Stimulated activated CD8-positive, alpha-beta memory T cell treated with anti-CD3 and anti-CD28 coated beads, Interleukin-7, amount 100 ng/mL, for 1 hour (primary cell): ENCODE measurements around the gene USP10.
A peak's percentile ranks its signal among the peaks of the same experiment; 100 is the strongest.

Experiments
- DNase-seq, 2 donors: peaks; one replicate each; pipeline ENCODE4 v3.0.0-alpha.2; 2020; ENCODE audit warnings: low read depth in 2 of 2

The USP10 gene

GRCh38 chr16:84749815-84750214, 50.0 kb downstream of the USP10 start:
- DNase-seq, result no peak

DNA sequence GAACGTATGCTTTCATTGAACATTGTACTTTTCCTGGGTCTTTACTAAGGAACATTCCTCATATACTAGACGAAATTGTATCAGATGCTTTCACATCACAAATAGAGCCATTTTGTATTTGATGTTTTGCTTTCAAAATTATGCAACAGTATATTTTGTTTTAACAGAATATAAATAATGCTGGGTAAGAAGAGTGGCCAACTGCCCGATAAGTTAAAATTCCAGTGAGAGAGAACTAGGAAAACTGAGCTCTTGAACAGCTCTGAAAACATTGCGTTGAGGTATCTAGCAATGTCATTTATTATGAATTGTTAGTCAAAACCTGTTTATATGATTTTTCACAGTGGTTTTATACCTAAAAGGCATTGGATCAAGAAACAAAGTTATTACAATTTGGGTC, 50.8 kb downstream of the USP10 start:
- DNase-seq, result no peak

DNA sequence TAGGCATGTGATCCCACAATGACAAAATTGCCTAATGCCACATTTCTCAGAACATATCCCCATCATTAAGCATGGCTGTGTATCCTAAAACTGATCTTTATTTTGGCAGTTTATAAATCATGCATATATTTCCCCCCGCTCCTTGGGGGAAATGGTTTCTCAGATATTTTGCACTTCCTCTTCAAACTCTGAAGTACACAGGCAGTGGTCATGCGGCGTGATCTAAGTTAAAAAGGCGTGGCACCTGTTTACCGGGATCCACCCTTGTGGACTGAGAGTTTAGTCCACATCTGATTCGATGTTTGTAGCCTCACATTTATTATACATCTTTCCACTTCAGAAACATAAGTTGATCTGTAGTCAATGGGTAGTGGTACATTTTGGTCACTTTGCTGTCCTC, 51.4 kb downstream of the USP10 start:
- no peak for DNase-seq

DNA sequence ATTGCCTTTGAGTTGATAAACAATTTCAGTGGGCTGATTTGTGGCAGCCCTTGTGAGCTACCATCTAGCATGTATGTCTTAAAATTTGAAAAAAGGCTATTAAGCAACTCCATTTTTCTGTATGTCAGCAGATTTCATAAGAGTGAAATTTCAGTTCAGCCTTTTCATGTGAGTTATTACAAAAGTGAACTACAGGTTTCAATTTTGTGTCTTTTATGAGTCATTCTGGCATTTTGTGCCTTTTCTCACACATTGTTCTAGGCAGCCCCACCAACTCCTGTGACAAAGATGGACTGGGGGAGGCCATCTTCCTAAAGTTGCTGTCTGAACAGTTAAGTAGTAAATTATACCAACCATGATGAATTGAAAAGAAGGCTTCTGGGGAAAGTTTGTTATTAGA, 52.1 kb downstream of the USP10 start:
- DNase-seq, result no peak

DNA sequence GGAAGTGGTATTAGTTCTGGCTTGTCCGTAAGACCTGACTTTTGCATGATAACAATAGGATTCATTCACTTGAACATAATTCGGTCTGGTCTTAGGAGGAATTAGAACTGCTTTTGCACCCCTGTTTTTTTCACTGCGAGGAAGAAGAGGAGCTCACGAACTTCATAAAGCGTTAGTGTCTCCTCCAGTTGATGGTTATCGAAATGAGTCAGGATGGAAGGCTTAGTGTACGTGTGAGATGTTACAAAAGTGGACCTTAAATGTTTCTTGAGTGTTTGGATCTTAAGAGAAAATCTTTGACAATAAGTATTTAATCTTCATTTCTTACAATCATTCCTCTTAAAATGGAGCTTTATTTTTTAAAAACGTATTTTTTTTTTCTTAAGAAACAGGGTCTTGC, 52.8 kb downstream of the USP10 start:
- no peak for DNase-seq

- DNase-seq, result no peak
Observed at GRCh38 chr16:84753412-84754326, 53.9 kb downstream of the USP10 start.

- DNase-seq, result peak; percentile 12 to 18
Observed at GRCh38 chr16:84754353-84754856, 54.6 kb downstream of the USP10 start.

DNA sequence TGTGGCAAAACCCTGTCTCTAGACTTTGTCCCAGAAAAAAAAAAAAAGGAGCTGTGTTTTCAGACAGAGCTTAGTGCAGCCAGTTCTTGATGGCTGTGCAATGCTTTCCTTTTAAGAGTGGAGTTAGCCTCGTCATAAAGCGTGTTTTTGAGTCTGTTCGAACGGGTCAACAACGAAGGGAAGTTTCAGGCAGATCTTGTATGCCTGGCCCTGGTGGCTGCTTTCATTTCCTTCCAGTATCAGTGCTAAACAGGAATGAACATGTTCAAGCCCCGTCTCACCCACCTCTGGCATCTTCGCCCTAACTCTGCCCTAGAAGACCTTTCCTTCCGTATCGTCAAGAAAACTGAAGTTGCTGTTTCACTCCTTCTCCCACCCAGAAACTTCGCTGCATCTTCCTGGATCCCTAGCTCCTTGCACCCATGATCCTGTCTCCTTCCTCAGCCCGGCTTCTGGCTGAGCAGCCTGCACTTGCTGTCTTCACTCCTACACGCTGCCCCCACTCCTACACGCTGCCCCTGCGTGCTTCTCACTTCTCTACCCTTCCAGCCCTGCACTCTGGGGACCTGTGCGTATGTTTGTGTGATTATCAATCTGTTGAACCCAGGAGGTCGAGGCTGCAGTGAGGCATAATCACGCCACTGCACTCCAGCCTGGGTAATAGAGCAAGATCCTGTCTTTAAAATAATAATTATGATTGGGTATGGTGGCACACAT, 55.3 kb downstream of the USP10 start:
- DNase-seq, result no peak

DNA sequence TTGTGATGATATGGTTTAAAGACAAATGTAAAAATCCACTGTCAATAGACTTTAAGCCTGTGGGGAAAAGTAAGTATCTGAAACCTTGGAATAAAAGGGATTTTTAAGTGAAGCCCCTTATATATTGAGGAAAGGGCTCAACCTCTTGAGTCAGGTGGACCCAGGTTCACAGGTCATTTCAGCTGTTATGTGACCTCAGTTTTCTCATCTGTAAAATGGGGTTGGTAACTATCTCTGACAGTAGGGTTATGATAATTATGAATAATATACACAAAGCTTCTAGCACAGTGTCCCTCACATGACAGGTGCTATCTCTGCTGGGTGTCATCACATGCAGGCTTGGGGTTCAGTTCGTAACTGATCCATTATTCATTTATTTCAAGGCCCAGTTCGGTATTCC, 57.0 kb downstream of the USP10 start:
- DNase-seq, result no peak

DNA sequence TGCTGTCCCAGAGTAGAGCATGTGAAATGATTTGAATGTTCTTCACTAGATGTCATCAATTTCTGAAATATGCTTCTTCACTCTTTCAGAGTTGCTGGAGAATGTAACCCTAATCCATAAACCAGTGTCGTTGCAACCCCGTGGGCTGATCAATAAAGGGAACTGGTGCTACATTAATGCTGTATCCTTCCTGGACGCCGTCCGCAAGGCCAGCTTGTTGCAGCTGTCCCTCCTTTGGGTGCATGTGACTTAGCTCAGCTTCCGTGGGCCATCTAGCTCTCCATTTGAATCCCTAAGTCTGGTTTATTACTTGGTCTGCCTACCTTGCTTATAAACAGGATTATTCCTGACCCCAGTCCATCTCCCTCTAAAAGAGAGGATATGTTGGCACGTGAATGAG, 58.8 kb downstream of the USP10 start:
- DNase-seq, result no peak

DNA sequence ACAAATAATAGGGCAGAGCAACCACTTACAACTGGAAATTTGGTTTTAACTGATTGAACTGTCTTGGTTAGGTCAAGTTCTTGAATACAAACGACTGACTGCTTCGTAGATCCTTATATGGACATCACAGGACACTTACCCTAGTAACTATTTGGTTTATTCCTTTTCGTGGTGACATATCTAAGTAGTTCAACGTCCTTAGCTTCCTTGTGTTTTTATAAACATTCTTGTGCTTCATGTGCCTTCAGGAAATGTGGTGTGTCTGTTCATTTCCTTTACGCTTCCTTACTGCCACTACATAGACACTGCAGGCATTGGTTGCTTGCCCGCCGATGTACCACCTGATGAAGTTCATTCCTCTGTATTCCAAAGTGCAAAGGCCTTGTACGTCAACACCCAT, 59.3 kb downstream of the USP10 start:
- no peak for DNase-seq

DNA sequence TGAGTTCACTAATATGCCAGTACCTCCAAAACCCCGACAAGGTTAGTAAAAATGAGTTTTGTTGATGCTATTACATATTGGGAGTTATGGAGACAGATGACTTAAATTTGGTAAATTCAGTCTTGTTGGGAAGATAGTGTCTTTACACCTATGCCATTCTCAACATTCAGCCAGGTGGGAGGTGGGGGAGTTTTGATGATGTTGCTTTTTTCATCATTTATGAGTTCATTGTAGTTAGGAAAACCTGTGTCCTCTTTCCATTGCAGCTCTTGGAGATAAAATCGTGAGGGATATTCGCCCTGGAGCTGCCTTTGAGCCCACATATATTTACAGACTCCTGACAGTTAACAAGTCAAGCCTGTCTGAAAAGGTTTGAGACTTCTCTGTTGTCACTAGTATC, 60.1 kb downstream of the USP10 start:
- no peak for DNase-seq

DNA sequence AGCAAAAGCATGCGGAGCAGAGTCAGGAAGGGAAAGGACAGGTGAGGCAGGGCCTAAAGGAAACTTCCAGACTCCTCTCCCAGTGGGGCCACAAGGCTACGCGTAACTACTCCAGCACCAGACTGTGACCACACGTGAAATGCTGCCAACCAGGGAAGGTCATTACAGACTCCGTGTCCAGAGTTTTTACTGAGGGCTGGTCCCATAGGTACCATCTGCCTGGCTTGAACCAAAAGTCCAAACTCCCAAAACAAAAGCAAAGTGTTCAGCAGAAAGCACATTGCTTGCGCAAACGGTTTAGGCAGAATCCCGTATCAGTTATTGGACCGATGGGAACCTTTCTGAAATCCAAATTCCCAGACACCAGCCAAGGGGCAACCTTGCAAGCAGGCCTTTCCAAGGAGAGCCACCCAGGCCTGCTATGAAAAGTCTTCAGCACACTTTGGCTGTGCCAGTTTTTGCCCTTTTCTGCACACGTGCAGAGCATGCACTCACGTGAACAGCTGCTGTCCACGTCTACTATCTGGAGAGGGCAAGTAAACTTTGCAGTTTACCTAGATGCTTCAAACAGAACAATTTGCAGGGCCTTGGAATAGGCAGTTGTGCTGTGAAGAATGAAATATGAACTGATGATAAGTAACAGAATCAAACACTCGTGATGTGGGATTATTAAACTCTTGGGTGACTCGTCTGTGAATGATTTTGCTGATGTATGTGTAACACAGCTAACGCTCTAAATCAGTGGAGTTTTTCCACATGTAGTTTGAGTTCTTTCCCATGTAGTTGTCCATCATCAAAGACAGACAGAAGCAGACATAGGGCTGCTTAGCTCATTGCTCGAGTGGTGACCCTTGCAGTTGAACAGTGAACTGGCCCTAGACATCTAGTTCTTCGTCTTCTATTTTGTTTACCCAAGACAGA, 61.9 kb downstream of the USP10 start:
- no peak for DNase-seq

DNA sequence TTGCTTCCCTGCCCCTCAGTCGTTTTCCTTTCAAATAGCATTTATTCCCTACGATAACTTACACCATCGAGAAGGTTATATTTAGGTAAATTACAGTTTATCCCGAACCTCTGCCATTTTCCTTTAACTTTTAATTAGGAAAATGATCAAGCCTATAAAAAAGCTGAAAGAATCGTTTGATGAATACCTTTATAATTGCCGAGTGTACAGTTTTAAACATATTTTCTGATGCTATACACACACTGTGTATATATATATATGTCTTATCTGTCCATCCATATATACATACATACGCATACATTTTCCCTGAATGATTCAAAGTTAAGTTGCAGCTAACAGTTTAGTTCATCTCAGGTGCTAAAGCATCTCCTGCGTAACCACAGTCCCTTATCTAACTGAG, 63.4 kb downstream of the USP10 start:
- DNase-seq, result no peak

GRCh38 chr16:84763629-84764028, 63.8 kb downstream of the USP10 start:
- no peak for DNase-seq

- no peak for DNase-seq
Observed at GRCh38 chr16:84764970-84765369, 65.2 kb downstream of the USP10 start.

DNA sequence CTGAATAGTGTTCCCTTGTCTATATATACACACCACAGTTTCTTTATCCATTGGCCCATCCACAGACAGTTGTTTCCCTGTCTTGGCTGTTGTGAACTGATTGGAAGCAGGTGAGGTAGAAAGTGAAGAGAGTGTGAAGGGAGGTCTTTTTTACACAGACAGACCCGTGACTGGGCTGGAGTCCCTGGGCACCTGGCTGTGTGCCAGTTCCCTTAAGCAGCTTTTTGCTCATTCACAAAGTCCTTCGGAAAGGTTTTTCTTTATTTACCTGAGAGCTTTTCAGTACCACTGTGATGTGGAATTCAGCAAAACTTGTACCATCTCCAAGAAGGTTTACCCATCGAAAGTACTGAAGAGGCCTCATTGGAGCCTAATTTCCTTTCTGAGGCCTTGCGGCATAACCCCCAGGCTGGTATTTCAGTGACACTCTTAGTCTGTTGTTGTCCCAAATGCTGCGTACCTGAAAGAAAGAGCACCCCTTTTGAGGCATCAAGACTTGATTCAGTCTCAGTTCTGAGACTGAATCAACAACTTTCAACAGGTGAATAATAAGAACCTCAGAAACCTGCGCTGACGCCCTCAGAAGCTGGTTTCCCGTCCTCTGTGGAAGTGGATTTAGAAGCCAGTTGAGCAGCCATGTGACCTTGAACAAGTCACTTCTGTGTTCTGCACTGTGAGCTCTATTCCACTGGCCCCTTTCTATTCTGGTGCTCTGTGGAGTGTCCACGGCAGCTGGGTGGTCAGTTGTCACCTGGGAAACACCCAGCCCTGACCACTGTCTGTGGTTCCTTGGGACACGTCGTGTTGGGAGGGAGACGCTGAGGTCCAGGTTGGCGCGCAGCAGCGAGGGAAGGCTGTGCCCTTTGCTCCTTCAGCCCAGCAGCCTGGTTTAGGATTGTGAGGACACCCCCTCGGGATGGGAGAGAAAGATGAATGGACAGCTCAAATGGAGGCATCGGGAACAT, 66.1 kb downstream of the USP10 start:
- no peak for DNase-seq

GRCh38 chr16:84766978-84767773, 67.4 kb downstream of the USP10 start:
- DNase-seq, result no peak

- DNase-seq, result no peak
Observed at GRCh38 chr16:84768061-84768807, 68.4 kb downstream of the USP10 start.
